GM21528 (cell line): ENCODE measurements around the gene AQP9.

Experiments used
- ATAC-seq: cut with Tn5 transposase; IDR thresholded peaks from one replicate; pipeline ENCODE4 v1.9.1; 2021; ENCODE audit warnings: mild to moderate bottlenecking, moderate library complexity; ENCODE audit not compliant: unreplicated experiment, low FRiP score

Gene AQP9

DNA sequence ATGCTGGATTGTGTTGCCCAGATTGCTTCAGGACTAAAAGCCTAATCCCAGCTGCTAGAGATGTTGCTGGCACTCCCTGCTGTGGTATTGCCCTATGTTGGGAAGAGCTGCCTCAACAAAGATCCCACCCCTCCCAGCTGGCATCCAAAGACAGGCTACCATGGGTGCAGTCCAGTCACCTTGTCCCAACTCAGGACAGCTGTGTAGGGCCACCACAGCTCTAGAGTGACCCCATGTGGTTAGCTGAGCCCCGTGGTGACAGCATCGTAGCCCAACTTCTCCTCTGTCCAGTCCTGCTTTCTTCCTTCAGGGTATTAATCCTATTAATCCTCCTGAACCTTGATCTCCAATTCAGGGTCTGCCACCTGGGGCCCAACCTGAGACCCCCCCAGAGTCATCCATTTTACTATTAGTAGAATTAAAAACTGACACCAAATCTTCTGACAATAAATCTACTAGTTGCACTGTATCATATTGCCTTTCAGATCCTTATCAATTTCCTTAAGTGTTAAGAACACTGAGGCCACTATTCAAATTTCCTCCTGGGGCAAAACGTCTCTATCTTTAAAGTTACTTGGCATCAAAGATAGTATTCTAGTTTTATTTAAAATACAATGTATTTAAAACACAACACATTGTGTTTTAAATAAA, 83.5 kb downstream of the AQP9 start:
- ATAC-seq = no peak

DNA sequence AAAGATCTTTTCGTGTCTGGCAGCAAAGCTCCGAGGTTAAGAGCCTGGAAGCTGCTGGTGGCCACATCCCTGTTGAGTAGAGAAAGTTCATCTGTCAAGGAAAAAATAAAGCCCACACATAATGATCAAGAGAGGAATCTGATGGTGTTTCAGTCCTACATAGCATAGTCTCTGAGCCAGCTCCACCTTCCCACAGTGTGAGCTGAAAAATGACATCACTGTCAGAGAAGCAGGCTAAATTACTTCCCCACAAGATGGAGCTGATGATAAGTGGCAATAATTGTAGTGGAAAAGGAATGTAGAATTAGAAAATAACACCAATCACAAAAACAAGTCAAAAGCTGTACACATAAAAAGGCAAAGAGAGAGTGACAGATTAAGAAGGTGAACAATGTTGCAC, 84.5 kb downstream of the AQP9 start:
- no peak for ATAC-seq

DNA sequence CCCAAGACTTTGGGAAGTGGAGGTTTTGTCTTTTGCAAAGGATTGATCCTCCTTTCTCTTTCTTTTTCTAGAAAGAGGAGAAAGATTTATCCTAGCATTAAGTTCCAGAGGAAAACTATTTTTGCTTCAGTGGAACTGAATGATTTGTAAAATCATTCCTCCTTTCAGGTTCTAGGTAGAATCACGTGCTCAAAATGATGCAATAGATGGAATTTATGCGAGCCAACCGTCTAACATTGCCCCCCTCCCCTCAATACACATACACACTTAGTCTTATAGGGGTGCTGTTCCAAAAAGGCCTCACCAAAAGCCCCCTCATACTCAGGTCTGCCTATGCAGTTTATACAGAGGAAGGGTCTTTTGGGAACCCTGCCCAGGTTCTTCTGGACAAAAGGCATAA, 85.3 kb downstream of the AQP9 start:
- no peak for ATAC-seq

DNA sequence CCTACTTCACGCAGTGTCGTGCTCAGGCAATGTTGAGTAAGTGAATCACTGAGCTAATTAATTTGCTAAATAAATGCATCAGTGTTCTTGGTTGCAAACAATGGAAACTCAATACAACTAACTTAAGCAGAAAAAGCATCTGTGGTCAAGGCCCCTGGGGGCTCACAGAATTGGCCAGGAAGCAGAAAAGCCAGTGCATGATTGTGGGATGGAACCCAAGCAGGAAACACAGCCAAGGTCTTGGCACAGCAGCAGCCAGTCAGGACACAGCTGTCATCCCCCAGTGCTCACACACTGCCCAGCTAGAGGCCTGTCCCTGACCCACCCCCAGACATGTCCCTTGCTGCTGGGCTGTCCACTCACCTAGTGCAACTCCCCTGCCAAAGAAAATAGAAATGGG, 85.9 kb downstream of the AQP9 start:
- no peak for ATAC-seq

DNA sequence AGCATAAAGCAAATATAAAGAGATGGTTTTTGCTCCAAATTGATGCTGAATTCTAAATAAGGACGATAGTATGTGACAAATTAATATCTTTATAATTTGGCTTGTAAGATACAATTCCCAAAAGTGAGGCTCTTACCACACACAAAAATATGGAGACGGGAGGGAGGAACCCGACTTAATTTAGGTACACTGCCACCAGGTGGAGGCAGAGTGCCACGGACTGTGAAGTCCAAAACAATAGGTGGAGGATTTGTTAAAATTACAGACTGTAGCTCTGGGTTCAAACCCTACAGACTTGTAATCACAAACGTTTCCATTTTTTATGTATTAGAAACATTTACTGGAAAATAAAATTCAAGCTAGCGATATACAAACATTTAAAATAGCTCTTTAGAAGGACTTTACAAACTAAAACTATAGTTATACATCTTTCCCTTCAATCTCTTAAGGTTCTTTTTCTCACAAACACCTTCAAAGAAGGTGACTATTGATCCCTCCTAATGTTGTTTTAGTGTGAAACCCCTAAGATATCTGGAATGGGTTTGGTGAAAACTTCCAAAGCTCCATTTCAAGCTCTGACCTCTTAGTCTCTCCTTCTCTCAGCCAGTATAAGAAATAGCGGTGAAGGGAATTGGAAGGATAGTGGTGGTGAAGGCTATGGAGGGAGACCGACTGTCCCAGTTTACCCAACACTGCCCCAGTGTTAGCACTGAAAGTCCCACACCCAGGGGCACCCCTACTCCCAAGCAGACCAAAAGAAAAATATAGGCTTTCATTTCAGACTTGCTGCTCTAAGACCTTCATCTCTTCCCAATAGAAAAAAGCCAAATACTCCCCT, 89.7 kb downstream of the AQP9 start:
- no peak for ATAC-seq

DNA sequence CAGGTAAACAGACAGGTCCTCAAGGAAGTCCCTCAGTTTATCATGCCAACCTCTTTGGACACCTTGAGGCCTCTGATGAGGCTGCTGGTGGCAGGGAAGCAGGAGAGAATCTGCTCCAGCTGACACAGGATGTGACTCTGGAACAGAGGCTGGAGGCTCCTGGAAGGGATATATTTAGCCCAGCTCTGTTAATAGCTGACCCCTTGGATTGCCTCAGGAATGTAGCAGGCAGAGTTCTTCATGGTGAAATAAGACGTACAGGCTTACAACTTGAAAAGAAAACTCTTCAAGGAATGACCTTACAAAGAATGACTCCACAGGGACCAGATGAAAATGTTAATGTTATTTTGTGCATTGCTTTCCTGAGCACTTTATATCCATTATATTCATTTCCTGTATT, 90.5 kb downstream of the AQP9 start:
- ATAC-seq = no peak

DNA sequence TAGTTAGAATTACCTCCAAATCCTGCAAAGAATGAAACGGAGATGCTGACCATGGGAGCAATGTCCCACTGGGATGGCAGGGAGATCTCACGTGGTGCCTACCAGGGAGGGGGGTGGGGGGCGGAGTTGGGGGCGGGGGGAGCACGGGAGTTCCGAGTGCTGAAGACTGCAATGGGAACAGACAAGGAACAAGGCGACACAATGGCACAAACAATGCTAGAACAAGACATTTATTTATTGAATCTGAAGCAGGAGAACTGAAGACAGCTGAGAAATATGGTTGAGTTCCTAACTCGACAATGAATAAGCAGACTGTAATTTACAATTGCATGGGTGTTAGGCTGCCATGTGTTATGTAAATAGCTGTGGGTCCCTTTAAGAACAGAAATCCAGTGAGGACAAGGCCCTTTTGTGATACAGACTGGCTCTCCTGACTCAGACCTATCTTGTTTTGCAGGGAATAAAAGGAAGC, 91.2 kb downstream of the AQP9 start:
- no peak for ATAC-seq

DNA sequence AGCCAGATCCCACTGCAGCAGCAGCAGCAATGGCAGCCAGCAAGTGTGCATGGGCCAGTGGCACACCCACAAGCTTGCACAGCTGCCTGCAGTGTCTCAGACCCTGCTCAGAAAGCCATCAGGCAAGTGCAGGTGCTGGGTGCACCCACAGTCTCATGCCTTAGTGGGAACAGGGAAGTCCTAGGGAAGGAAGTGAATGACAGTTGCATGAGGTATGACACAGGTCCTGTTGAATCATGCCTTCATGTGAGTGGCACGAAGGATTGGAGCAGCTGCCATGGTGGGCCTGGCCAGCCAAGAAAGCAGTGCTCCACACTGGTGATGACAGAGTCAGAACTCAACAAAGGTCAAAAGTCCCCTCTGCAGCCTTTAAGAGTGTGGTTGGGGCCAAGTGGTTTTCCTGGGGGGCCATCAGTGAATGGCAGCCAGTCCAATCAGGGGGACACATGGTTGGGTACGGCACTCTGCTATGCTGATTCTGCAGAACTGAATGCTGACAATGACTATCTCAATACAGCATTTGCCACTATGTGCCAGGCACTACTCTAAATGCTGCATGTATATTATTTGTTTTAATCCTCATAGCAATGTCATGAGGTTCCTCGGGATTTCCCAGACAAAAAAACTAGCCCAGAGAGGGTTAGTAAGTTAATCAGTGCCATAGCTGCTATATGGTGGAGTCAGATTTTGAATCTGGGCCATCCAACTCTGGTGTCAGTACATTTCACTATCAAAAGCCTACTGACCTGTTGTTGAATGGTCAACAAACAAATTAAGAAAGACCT, 94.3 kb downstream of the AQP9 start:
- ATAC-seq = no peak

DNA sequence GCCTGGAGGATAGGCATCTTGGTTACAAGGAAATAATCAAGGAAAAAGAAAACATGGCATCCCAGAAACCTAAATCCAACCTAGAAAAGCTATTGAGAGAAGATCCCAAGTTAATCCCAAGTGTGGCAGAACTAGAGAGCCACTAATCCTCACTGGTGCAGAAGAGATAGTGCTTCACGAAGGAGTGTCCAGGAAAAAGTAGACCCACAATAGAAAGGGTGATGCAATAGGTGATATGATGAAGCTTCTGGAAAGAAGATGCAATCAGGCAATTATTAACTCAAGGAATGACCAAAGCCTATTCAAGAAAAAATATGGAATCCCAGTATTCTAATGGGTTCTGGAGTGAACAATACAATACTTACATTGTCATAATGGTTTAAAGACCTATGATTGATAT, 95.2 kb downstream of the AQP9 start:
- ATAC-seq = no peak
